AG10803 (cell line): ENCODE results near the gene AOC3.

ENCODE experiments used
- DNase-seq: peaks from one replicate; pipeline ENCODE4 v3.0.0; 2010; ENCODE audit warnings: low read depth
- H3K4me3 ChIP-seq: 2 replicates; pipeline ENCODE4 v1.5.1; 2011; ENCODE audit warnings: mild to moderate bottlenecking, low read length, control low read depth
- CTCF ChIP-seq: conservative IDR thresholded peaks from 2 replicates; pipeline ENCODE4 v1.5.1; 2011; ENCODE audit warnings: mild to moderate bottlenecking, low read length, control low read depth, inconsistent platforms

Gene AOC3

GRCh38 chr17:42844761-42845555 lies 6.0 kb upstream of the AOC3 start:
- H3K4me3 ChIP-seq: no peak overlapping the region
- DNase-seq: no peak
- TF ChIP-seq CTCF: no peak

- no peak for DNase-seq
- no peak for TF ChIP-seq CTCF
- H3K4me3 ChIP-seq: no peak overlapping the region
Observed at GRCh38 chr17:42845556-42845917, 5.5 kb upstream of the AOC3 start.

GRCh38 chr17:42845918-42846593 lies 4.9 kb upstream of the AOC3 start:
- TF ChIP-seq CTCF: no peak
- DNase-seq: no peak
- H3K4me3 ChIP-seq: no peak overlapping the region

GRCh38 chr17:42846594-42847280 lies 4.3 kb upstream of the AOC3 start:
- DNase-seq: peak; percentile 63
- no peak for TF ChIP-seq CTCF
- H3K4me3 ChIP-seq: no peak overlapping the region

- TF ChIP-seq CTCF: no peak
- no peak overlapping the region for H3K4me3 ChIP-seq
- DNase-seq: no peak
Observed at GRCh38 chr17:42848093-42848492, 2.9 kb upstream of the AOC3 start.

- no peak overlapping the region for H3K4me3 ChIP-seq
- TF ChIP-seq CTCF: no peak
- DNase-seq: no peak
Observed at GRCh38 chr17:42849031-42849430, 2.0 kb upstream of the AOC3 start.
